H1 (cell line): ENCODE data around the gene RASA1.

Experiments used
- CHD2 ChIP-seq: IDR thresholded peaks from 2 replicates; pipeline ENCODE4 v1.6.1; 2012; ENCODE audit warnings: low read length, improper control_type of control experiment
- EGR1 ChIP-seq: IDR thresholded peaks from 2 replicates; pipeline ENCODE4 v1.6.1; 2011; ENCODE audit warnings: low read depth, low read length, borderline replicate concordance
- GABPA ChIP-seq: IDR thresholded peaks from 2 replicates; pipeline ENCODE4 v1.6.1; 2011; ENCODE audit warnings: mild to moderate bottlenecking, low read length, moderate library complexity, borderline replicate concordance; ENCODE audit not compliant: insufficient read depth
- KDM5A ChIP-seq: fragments of 200-600 bp; IDR thresholded peaks from 2 replicates; pipeline ENCODE4 v1.7.1; 2012; ENCODE audit warnings: mild to moderate bottlenecking, low read length, inconsistent platforms, mixed read lengths
- RFX5 ChIP-seq: IDR thresholded peaks from 2 replicates; pipeline ENCODE4 v1.6.1; 2011; ENCODE audit warnings: low read depth, low read length, improper control_type of control experiment, borderline replicate concordance
- RNF2 ChIP-seq: fragments of 200-900, 300-1000 bp; sonication (generic); IDR thresholded peaks from 2 replicates; pipeline ENCODE4 v1.7.1; 2016; ENCODE audit warnings: borderline replicate concordance, low read depth, mild to moderate bottlenecking, antibody characterized with exemption, low read length; ENCODE audit not compliant: poor library complexity, severe bottlenecking; ENCODE audit errors: missing control alignments
- TF ChIP-seq, protein P1 (sequence below), 3 experiments: IDR thresholded peaks; 1 replicate in 2 of 3; 2 replicates in 1 of 3; pipeline versions ENCODE4 v1.5.1 to v1.6.1; 2011; ENCODE audit warnings: low read length in 3 of 3, mild to moderate bottlenecking in 3 of 3, inconsistent platforms in 2 of 3, low read depth in 1 of 3, moderate library complexity in 1 of 3; ENCODE audit not compliant: insufficient read depth in 1 of 3; ENCODE audit errors: control extremely low read depth in 1 of 3

DNA sequence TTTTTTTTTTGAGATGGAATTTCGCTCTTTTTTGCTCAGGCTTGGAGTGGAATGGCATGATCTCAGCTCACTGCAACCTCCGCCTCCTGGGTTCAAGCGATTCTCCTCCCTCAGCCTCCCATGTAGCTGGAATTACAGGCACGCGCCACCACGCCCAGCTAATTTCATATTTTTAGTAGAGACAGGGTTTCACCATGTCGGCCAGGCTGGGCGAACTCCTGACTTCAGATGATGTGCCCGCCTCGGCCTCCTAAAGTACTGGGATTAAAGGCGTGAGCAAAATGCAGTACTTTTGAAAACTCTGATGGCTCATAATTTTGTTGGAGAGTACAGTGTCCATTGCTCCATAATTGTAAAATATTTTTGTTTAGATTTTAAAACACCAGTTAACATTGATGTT lies 92.4 kb downstream of the RASA1 start:
- TF ChIP-seq GABPA = no peak
- TF ChIP-seq, protein P1, sequence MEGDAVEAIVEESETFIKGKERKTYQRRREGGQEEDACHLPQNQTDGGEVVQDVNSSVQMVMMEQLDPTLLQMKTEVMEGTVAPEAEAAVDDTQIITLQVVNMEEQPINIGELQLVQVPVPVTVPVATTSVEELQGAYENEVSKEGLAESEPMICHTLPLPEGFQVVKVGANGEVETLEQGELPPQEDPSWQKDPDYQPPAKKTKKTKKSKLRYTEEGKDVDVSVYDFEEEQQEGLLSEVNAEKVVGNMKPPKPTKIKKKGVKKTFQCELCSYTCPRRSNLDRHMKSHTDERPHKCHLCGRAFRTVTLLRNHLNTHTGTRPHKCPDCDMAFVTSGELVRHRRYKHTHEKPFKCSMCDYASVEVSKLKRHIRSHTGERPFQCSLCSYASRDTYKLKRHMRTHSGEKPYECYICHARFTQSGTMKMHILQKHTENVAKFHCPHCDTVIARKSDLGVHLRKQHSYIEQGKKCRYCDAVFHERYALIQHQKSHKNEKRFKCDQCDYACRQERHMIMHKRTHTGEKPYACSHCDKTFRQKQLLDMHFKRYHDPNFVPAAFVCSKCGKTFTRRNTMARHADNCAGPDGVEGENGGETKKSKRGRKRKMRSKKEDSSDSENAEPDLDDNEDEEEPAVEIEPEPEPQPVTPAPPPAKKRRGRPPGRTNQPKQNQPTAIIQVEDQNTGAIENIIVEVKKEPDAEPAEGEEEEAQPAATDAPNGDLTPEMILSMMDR (IDR thresholded peaks at IDR 0.05; ENCODE audit: control extremely low read depth in 1 of 3, insufficient read depth in 1 of 3, low read depth in 1 of 3, low read length in 3 of 3) = no peak
- no peak for TF ChIP-seq RFX5
- no peak for TF ChIP-seq CHD2
- TF ChIP-seq KDM5A = no peak
- no peak for TF ChIP-seq RNF2
- no peak for TF ChIP-seq EGR1
